PFSK-1 (cell line): Measurements from ENCODE around the gene PDE8A.

Experiments
- POLR2AphosphoS5 ChIP-seq: IDR thresholded peaks from 2 replicates; pipeline ENCODE4 v1.6.1; 2012; ENCODE audit warnings: low read depth, mild to moderate bottlenecking, control low read depth, low read length, moderate library complexity
- REST ChIP-seq, 2 experiments: IDR thresholded peaks; 2 replicates each; pipeline versions ENCODE4 v1.6.1 to v1.8.0; 2011 to 2012; ENCODE audit warnings: low read depth in 2 of 2, low read length in 2 of 2, control low read depth in 1 of 2, inconsistent platforms in 1 of 2, mild to moderate bottlenecking in 1 of 2, moderate library complexity in 1 of 2; ENCODE audit not compliant: insufficient read depth in 1 of 2
- SIN3A ChIP-seq: IDR thresholded peaks from 2 replicates; pipeline ENCODE4 v1.6.1; 2012; ENCODE audit warnings: mild to moderate bottlenecking, low read length, moderate library complexity, borderline replicate concordance; ENCODE audit not compliant: insufficient read depth
- TAF1 ChIP-seq: IDR thresholded peaks from 2 replicates; pipeline ENCODE4 v1.6.1; 2012; ENCODE audit warnings: low read length, control low read depth, borderline replicate concordance; ENCODE audit not compliant: insufficient read depth

GRCh38 chr15:85024509-85025336, 43.1 kb downstream of the PDE8A start:
- TF ChIP-seq SIN3A (no peak), REST (IDR thresholded peaks at IDR 0.05; ENCODE audit: insufficient read depth in 1 of 2, low read depth in 2 of 2, low read length in 2 of 2) (no peak), POLR2AphosphoS5 (no peak), TAF1 (no peak)
